Stimulated activated naive B cell treated with anti-CD40 and anti-IgM and Interleukin-4, amounts not matched to agents 10 μg/mL and 1 μg/mL and 100 μg/mL, for 72 hours (primary cell): ENCODE measurements around the gene AK9.
A peak's percentile ranks its signal among the peaks of the same experiment; 100 is the strongest.
"Not testable (repeated sequence)": the region's sequence is repeated elsewhere in the genome, so short reads cannot be mapped to it uniquely, and the experiment has no call there.

Source experiments
- ATAC-seq, 2 donors: fragments of 150-1000 bp; cut with Tn5 transposase; replicated peaks; 2 replicates each; pipeline ENCODE4 v1.10.0; 2021; ENCODE audit warnings: moderate library complexity in 1 of 2
- DNase-seq: peaks from one replicate; pipeline ENCODE4 v3.0.0; 2021
- H3K27ac Mint-ChIP-seq: one replicate; pipeline ENCODE4 v1.8.0; 2022; ENCODE audit warnings: mild to moderate bottlenecking, mixed read lengths
- H3K27me3 Mint-ChIP-seq, 2 donors: one replicate each; pipeline ENCODE4 v1.8.0; 2022; ENCODE audit warnings: mixed read lengths in 2 of 2
- H3K36me3 Mint-ChIP-seq, 2 donors: one replicate each; pipeline ENCODE4 v1.8.0; 2022; ENCODE audit warnings: mixed read lengths in 2 of 2, mild to moderate bottlenecking in 1 of 2
- H3K4me1 Mint-ChIP-seq, 2 donors: one replicate each; pipeline ENCODE4 v1.8.0; 2022; ENCODE audit warnings: mixed read lengths in 2 of 2, mild to moderate bottlenecking in 1 of 2
- H3K4me3 Mint-ChIP-seq, 2 donors: one replicate each; pipeline ENCODE4 v1.8.0; 2022; ENCODE audit warnings: mild to moderate bottlenecking in 2 of 2, mixed read lengths in 2 of 2, moderate library complexity in 1 of 2
- H3K9me3 Mint-ChIP-seq, 2 donors: one replicate each; pipeline ENCODE4 v1.8.0; 2022; ENCODE audit warnings: mixed read lengths in 2 of 2, mild to moderate bottlenecking in 1 of 2

The AK9 gene

GRCh38 chr6:109628158-109629000 is 62.6 kb downstream of the AK9 start:
- Mint-ChIP-seq H3K27ac (no peak overlapping the region), H3K4me3 (no peak overlapping the region)
- ATAC-seq = no peak

GRCh38 chr6:109626311-109626710 is 64.7 kb downstream of the AK9 start:
- H3K36me3 Mint-ChIP-seq = peaks cover 8 to 19% of the 10 kb centered on the region in 2 donors
- no peak overlapping the region for H3K27ac Mint-ChIP-seq
- H3K4me1 Mint-ChIP-seq = peaks cover 0 to 2% of the 10 kb centered on the region in 2 donors
- peaks cover 12 to 13% of the 10 kb centered on the region in 2 donors for H3K9me3 Mint-ChIP-seq
- no peaks in the 10 kb centered on the region for H3K27me3 Mint-ChIP-seq
- ATAC-seq (no peak), DNase-seq (no peak)
- no peak overlapping the region for H3K4me3 Mint-ChIP-seq

More at GRCh38 chr6:109628158-109629000, 62.6 kb downstream of the AK9 start:
- Mint-ChIP-seq H3K27me3 (no peaks in the 10 kb centered on the region), H3K36me3 (peaks cover 18 to 30% of the 10 kb centered on the region in 2 donors), H3K4me1 (peaks cover 0 to 6% of the 10 kb centered on the region in 2 donors), H3K9me3 (peaks cover 12 to 13% of the 10 kb centered on the region in 2 donors)
- DNase-seq = no peak

DNA sequence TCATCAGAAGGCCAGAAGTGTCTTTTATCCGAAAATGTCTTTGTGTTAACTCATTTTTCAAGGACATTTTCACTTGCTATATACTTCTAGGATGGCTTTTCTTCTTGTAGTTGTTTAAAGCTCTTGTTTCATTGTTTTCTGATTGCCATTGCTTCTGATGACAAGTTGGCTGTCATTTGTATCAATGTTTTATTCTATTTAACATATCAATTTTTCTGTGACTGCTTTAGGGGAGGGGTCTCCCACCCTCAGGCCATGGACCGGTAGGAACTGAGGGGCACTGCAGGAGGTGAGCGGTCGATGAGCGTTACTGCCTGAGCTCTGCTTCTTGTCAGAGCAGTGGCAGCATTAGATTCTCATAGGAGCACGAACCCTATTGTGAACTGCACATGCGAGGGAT is 65.8 kb downstream of the AK9 start:
- Mint-ChIP-seq H3K36me3 (peaks cover 8 to 11% of the 10 kb centered on the region in 2 donors), H3K4me3 (no peak overlapping the region), H3K27ac (no peak overlapping the region), H3K4me1 (peaks cover 0 to 2% of the 10 kb centered on the region in 2 donors), H3K9me3 (peaks cover 12 to 13% of the 10 kb centered on the region in 2 donors), H3K27me3 (no peaks in the 10 kb centered on the region)
- ATAC-seq (no peak), DNase-seq (no peak)

- Mint-ChIP-seq H3K27me3 (no peaks in the 10 kb centered on the region), H3K4me3 (no peak overlapping the region), H3K4me1 (peaks cover 0 to 2% of the 10 kb centered on the region in 2 donors), H3K9me3 (peaks cover 12 to 13% of the 10 kb centered on the region in 2 donors), H3K27ac (no peak overlapping the region), H3K36me3 (peaks cover 8 to 11% of the 10 kb centered on the region in 2 donors)
- ATAC-seq (no peak), DNase-seq (no peak)
These were observed 67.7 kb downstream of the AK9 start for GRCh38 chr6:109623288-109623687.

DNA sequence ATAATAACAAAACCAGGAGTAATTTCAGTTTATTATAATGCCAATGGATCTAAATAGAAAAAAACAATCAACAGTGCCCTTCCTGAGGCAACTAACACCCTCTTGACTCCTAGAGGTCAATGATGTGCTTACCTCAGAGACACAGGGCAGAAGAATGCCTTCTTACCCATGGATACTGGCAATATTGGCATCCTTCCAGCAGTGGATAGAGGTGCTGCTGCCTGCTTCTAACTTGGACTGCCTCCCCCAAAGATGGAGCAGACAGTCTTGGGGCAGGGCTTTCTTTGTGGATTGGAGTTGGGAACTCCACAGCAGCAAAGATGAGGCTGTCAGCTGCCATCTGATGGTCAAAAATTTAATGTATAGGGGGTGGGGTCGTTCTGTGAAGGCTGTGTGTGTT is 78.7 kb downstream of the AK9 start:
- ATAC-seq = no peak
- H3K4me3 Mint-ChIP-seq = no peak overlapping the region
- no peak overlapping the region for H3K27ac Mint-ChIP-seq
- no peak for DNase-seq
- H3K36me3 Mint-ChIP-seq = peaks cover 5 to 26% of the 10 kb centered on the region in 2 donors
- peaks cover 3 to 4% of the 10 kb centered on the region in 2 donors for H3K9me3 Mint-ChIP-seq
- H3K4me1 Mint-ChIP-seq = peaks cover 3 to 5% of the 10 kb centered on the region in 2 donors
- no peaks in the 10 kb centered on the region for H3K27me3 Mint-ChIP-seq

DNA sequence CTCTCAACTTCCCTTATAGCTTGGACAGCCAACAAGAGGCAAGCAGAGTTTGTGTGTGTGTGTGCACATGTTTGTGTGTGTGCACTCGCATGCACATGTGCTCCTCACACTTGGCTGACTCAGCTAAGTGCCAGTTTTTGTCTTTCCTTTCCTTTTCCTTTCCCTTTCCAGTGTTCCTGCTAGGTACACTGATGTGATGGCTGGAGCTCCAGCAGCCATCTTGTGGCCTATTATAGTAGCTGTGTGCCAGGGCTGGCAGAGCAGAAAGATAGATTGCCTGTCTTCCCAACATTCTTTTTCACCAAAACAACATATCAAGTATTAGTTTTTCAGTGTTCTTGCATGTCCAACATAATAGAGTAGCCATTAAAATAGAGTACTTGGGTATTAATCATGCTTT is 79.5 kb downstream of the AK9 start:
- Mint-ChIP-seq H3K4me1 (peaks cover 3 to 5% of the 10 kb centered on the region in 2 donors), H3K36me3 (peaks cover 5 to 26% of the 10 kb centered on the region in 2 donors)

GRCh38 chr6:109610590-109610989 is 80.4 kb downstream of the AK9 start:
- no peaks in the 10 kb centered on the region for H3K27me3 Mint-ChIP-seq
- DNase-seq (no peak), ATAC-seq (no peak)
- H3K36me3 Mint-ChIP-seq = peaks cover 5 to 33% of the 10 kb centered on the region in 2 donors
- H3K4me1 Mint-ChIP-seq = peaks cover 3 to 5% of the 10 kb centered on the region in 2 donors
- H3K9me3 Mint-ChIP-seq = peaks cover 3 to 4% of the 10 kb centered on the region in 2 donors
- no peak overlapping the region for H3K27ac Mint-ChIP-seq
- peak overlapping the region in 1 of 2 donors; percentile 15 for H3K4me3 Mint-ChIP-seq

More for the DNA sequence above, 79.5 kb downstream of the AK9 start:
- peaks cover 3 to 4% of the 10 kb centered on the region in 2 donors for H3K9me3 Mint-ChIP-seq
- H3K4me3 Mint-ChIP-seq = no peak overlapping the region
- no peak for ATAC-seq
- DNase-seq = no peak
- H3K27me3 Mint-ChIP-seq = no peaks in the 10 kb centered on the region
- H3K27ac Mint-ChIP-seq = no peak overlapping the region

DNA sequence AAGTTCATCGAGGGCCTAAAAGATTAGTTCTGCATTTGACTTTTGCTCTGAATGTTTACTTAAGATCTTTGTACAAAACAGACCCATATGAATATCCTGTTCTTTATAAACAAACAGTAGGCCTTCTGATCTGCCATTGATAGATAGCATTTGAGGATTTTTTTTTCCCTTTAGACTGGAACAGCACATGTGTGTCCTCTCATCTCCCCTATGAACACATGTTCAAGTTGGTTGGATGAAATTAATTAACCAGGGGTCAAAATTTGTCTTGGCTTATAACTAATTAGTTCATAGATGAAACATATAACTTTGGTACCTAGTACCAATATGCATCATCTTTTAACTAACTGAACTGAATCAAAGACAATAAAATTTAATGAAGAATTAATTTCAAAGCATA is 81.3 kb downstream of the AK9 start:
- Mint-ChIP-seq H3K9me3 (peaks cover 3 to 4% of the 10 kb centered on the region in 2 donors), H3K4me3 (no peak overlapping the region), H3K27ac (no peak overlapping the region), H3K27me3 (no peaks in the 10 kb centered on the region), H3K4me1 (peaks cover 3 to 5% of the 10 kb centered on the region in 2 donors), H3K36me3 (peaks cover 8 to 38% of the 10 kb centered on the region in 2 donors)
- ATAC-seq (no peak), DNase-seq (no peak)

DNA sequence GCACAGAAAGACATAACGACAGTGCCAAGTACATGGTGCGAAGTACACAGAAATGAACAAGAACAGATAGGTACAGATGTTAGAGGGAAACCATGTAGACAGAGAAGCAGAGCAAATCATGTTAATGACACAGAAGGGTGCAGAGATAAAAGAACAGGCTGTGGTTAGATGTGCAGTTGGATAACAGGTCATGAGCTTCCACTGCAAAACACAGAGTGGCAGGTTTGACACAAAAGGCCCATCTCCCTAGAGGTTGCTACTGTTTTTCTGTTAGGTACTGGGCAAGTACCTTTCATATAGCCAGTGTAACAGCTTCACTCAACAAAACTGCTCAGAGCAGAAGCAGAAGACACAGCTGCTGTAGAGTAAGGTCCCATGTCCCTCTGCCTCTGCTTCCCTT is 84.6 kb downstream of the AK9 start:
- Mint-ChIP-seq H3K4me1 (peaks cover 3 to 5% of the 10 kb centered on the region in 2 donors), H3K27ac (no peak overlapping the region), H3K36me3 (peaks cover 19 to 29% of the 10 kb centered on the region in 2 donors), H3K27me3 (no peaks in the 10 kb centered on the region), H3K4me3 (no peak overlapping the region), H3K9me3 (peaks cover 9 to 10% of the 10 kb centered on the region in 2 donors)
- DNase-seq (no peak), ATAC-seq (no peak)

GRCh38 chr6:109595998-109596397 is 95.0 kb downstream of the AK9 start:
- peaks cover 11 to 18% of the 10 kb centered on the region in 2 donors for H3K36me3 Mint-ChIP-seq
- H3K4me1 Mint-ChIP-seq = peaks cover 0 to 5% of the 10 kb centered on the region in 2 donors
- H3K9me3 Mint-ChIP-seq = peaks cover 11 to 16% of the 10 kb centered on the region in 2 donors
- peak; percentile 57 to 67 for ATAC-seq
- DNase-seq = no peak
- H3K27ac Mint-ChIP-seq = no peak overlapping the region
- no peaks in the 10 kb centered on the region for H3K27me3 Mint-ChIP-seq
- no peak overlapping the region for H3K4me3 Mint-ChIP-seq

DNA sequence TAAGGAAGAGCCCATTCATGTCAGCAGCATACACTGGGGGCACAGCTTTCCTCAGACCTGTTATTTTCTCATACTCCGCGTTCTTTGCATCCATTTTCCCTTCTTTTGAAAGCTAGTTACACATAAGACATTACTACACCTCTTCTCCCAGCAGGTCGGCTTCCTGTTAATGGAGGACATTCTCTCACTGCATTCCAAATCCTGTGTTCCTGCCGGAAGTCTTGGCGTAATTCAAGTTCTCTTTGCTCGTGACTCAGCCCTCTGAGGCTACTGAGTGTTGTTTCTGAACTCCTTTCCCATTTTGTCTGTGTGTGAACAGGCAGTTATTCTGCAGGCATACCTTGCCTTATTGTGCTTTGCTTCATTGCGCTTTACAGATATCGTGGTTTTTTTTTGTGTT is 110.5 kb downstream of the AK9 start:
- DNase-seq = no peak
- no peak overlapping the region for H3K4me3 Mint-ChIP-seq
- no peak overlapping the region for H3K27ac Mint-ChIP-seq
- ATAC-seq = no peak
- peaks cover 5 to 6% of the 10 kb centered on the region in 2 donors for H3K9me3 Mint-ChIP-seq
- no peaks in the 10 kb centered on the region for H3K4me1 Mint-ChIP-seq
- H3K36me3 Mint-ChIP-seq = peaks cover 10 to 21% of the 10 kb centered on the region in 2 donors
- H3K27me3 Mint-ChIP-seq = no peaks in the 10 kb centered on the region

GRCh38 chr6:109579361-109579760 is 111.6 kb downstream of the AK9 start:
- no peak overlapping the region for H3K27ac Mint-ChIP-seq
- H3K27me3 Mint-ChIP-seq = no peaks in the 10 kb centered on the region
- ATAC-seq (peak; percentile 46 to 63), DNase-seq (no peak)
- H3K4me1 Mint-ChIP-seq = no peaks in the 10 kb centered on the region
- H3K4me3 Mint-ChIP-seq = no peak overlapping the region
- peaks cover 10 to 21% of the 10 kb centered on the region in 2 donors for H3K36me3 Mint-ChIP-seq
- peaks cover 5 to 6% of the 10 kb centered on the region in 2 donors for H3K9me3 Mint-ChIP-seq

GRCh38 chr6:109569901-109570300 is 121.1 kb downstream of the AK9 start:
- not testable (repeated sequence) for DNase-seq, H3K4me1 Mint-ChIP-seq, H3K9me3 Mint-ChIP-seq, H3K4me3 Mint-ChIP-seq, H3K27me3 Mint-ChIP-seq, H3K27ac Mint-ChIP-seq, ATAC-seq
- peaks cover 23 to 25% of the 10 kb centered on the region in 2 donors for H3K36me3 Mint-ChIP-seq

DNA sequence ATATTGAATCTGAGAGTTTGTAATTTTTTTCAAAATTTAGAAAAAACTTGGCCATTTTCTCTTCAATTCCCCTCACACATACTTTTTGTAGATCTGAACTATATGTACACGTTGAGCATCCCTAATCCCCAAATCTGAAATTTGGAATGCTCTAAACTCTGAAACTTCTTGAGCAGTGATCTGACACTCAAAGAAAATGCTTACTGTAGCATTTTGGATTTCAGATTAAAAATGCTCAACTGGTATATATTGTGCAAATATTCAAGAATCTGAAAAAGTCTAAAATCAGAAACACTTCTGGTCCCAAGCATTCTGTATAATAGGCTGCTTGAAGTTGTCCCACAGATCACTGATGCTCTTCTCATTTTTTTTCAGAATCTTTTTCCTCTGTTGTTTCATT is 129.2 kb downstream of the AK9 start:
- Mint-ChIP-seq H3K36me3 (peaks cover 25 to 26% of the 10 kb centered on the region in 2 donors), H3K4me3 (no peak overlapping the region), H3K27ac (no peak overlapping the region), H3K27me3 (no peaks in the 10 kb centered on the region), H3K4me1 (no peaks in the 10 kb centered on the region), H3K9me3 (peaks cover 5 to 7% of the 10 kb centered on the region in 2 donors)
- DNase-seq (no peak), ATAC-seq (no peak)

DNA sequence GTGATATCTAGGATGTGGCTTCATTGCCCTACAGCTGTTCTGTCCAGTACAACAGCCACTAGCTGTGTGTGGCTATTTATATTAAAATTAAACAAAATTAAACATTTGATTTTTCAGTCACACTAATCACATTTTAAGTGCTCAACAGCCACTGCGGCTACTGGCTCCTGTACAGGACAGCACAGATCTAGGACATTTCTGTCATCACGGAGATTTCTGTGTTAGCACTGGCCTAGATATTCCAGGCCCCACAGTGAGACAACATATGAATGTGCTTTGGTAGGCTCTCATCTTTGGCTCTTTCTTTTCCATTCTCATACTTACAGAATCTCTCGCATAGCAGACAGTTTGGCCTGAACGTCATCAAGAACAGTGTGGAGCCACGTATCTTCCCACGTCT is 159.6 kb downstream of the AK9 start:
- ATAC-seq (no peak), DNase-seq (no peak)
- no peak overlapping the region for H3K4me3 Mint-ChIP-seq
- H3K9me3 Mint-ChIP-seq = peaks cover 0 to 2% of the 10 kb centered on the region in 2 donors
- peaks cover 0 to 3% of the 10 kb centered on the region in 2 donors for H3K36me3 Mint-ChIP-seq
- no peak overlapping the region for H3K27ac Mint-ChIP-seq
- peaks cover 3 to 8% of the 10 kb centered on the region in 2 donors for H3K4me1 Mint-ChIP-seq
- H3K27me3 Mint-ChIP-seq = no peaks in the 10 kb centered on the region
